SK-N-SH treated with all-trans-retinoic acid at 6 μM for 48 hours (cell line): ENCODE measurements around the gene HSPB7.

Source experiments
- ARNTL ChIP-seq: fragments of 450-650 bp; formaldehyde crosslinking; IDR thresholded peaks from 2 replicates; pipeline ENCODE4 v1.5.0; 2020; ENCODE audit warnings: low read depth, mild to moderate bottlenecking, moderate library complexity, borderline replicate concordance
- OSR1 ChIP-seq: fragments of 250-450 bp; sonication (Bioruptor Pico); IDR thresholded peaks from 2 replicates; pipeline ENCODE4 v1.8.0; 2022; ENCODE audit warnings: moderate library complexity, mild to moderate bottlenecking, inconsistent platforms
- ZFP3 ChIP-seq: fragments of 250-450 bp; sonication (Bioruptor Pico); IDR thresholded peaks from 2 replicates; pipeline ENCODE4 v1.5.0; 2020; ENCODE audit warnings: mild to moderate bottlenecking, moderate library complexity
- TF ChIP-seq, protein P1 (sequence below): fragments of 250-450 bp; sonication (Bioruptor Pico); IDR thresholded peaks from 2 replicates; pipeline ENCODE4 v1.8.0; 2020; ENCODE audit warnings: mild to moderate bottlenecking, moderate library complexity, borderline replicate concordance

DNA sequence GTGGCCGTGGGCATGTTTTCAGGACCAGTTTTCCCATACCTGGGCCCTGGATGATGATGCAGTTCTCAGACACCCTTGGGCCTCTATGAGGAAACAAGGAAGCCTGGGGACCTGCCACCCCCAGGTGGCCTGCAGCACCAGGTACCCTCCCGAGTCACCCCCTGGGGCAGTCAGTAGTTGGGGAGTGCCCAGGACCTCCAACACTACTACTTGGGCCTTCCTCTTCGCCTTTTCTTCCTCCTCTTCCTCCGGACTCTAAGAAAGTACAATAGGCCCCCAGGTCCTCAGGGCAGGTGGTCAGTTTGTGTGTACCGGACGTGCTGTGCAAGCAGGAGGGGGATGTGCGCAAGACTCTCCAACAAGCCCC is 25.7 kb downstream of the HSPB7 start:
- TF ChIP-seq, protein P1, sequence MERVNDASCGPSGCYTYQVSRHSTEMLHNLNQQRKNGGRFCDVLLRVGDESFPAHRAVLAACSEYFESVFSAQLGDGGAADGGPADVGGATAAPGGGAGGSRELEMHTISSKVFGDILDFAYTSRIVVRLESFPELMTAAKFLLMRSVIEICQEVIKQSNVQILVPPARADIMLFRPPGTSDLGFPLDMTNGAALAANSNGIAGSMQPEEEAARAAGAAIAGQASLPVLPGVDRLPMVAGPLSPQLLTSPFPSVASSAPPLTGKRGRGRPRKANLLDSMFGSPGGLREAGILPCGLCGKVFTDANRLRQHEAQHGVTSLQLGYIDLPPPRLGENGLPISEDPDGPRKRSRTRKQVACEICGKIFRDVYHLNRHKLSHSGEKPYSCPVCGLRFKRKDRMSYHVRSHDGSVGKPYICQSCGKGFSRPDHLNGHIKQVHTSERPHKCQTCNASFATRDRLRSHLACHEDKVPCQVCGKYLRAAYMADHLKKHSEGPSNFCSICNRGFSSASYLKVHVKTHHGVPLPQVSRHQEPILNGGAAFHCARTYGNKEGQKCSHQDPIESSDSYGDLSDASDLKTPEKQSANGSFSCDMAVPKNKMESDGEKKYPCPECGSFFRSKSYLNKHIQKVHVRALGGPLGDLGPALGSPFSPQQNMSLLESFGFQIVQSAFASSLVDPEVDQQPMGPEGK: no peak
- TF ChIP-seq ARNTL (CRISPR knock-in tag): no peak
- no peak for TF ChIP-seq ZFP3 (CRISPR knock-in tag)
- no peak for TF ChIP-seq OSR1 (CRISPR knock-in tag)
